SK-N-SH treated with all-trans-retinoic acid at 6 μM for 48 hours (cell line): ENCODE measurements around the gene ANO3.

Experiments
- ARNTL ChIP-seq: fragments of 450-650 bp; formaldehyde crosslinking; IDR thresholded peaks from 2 replicates; pipeline ENCODE4 v1.5.0; 2020; ENCODE audit warnings: low read depth, mild to moderate bottlenecking, moderate library complexity, borderline replicate concordance
- CSDC2 ChIP-seq: fragments of 250-450 bp; sonication (Bioruptor Pico); IDR thresholded peaks from 2 replicates; pipeline ENCODE4 v1.5.0; 2020; ENCODE audit warnings: mild to moderate bottlenecking, moderate library complexity
- ESRRG ChIP-seq: fragments of 250-450 bp; sonication (Bioruptor Pico); IDR thresholded peaks from 2 replicates; pipeline ENCODE4 v1.6.1; 2021; ENCODE audit warnings: mild to moderate bottlenecking
- GLIS3 ChIP-seq: fragments of 250-450 bp; sonication (Bioruptor Pico); IDR thresholded peaks from 2 replicates; pipeline ENCODE4 v1.5.0; 2020; ENCODE audit warnings: mild to moderate bottlenecking, moderate library complexity
- OSR1 ChIP-seq: fragments of 250-450 bp; sonication (Bioruptor Pico); IDR thresholded peaks from 2 replicates; pipeline ENCODE4 v1.8.0; 2022; ENCODE audit warnings: moderate library complexity, mild to moderate bottlenecking, inconsistent platforms
- PATZ1 ChIP-seq: fragments of 250-450 bp; sonication (Bioruptor Pico); IDR thresholded peaks from 2 replicates; pipeline ENCODE4 v1.8.0; 2020; ENCODE audit warnings: mild to moderate bottlenecking, moderate library complexity, borderline replicate concordance
- PPARA ChIP-seq: fragments of 250-450 bp; sonication (Bioruptor Pico); IDR thresholded peaks from 2 replicates; pipeline ENCODE4 v1.5.0; 2020; ENCODE audit warnings: mild to moderate bottlenecking, borderline replicate concordance
- RARB ChIP-seq: fragments of 250-450 bp; sonication (Bioruptor Pico); IDR thresholded peaks from 2 replicates; pipeline ENCODE4 v1.8.0; 2021; ENCODE audit warnings: mild to moderate bottlenecking, moderate library complexity
- ZFP30 ChIP-seq: fragments of 450-650 bp; formaldehyde crosslinking; IDR thresholded peaks from 2 replicates; pipeline ENCODE4 v1.5.0; 2022; ENCODE audit warnings: mild to moderate bottlenecking, moderate library complexity
- ZNF8 ChIP-seq: fragments of 450-650 bp; formaldehyde crosslinking; IDR thresholded peaks from 2 replicates; pipeline ENCODE4 v1.5.0; 2020; ENCODE audit warnings: mild to moderate bottlenecking, moderate library complexity
- TF ChIP-seq, protein P1 (sequence below): fragments of 250-450 bp; sonication (Bioruptor Pico); IDR thresholded peaks from 2 replicates; pipeline ENCODE4 v1.5.0; 2020; ENCODE audit warnings: mild to moderate bottlenecking, moderate library complexity

- TF ChIP-seq CSDC2 (CRISPR knock-in tag) (no peak), PATZ1 (CRISPR knock-in tag) (no peak), ZNF8 (CRISPR knock-in tag) (no peak), GLIS3 (CRISPR knock-in tag) (no peak), OSR1 (CRISPR knock-in tag) (no peak), PPARA (CRISPR knock-in tag) (no peak), ZFP30 (no peak), ARNTL (no peak), ESRRG (CRISPR knock-in tag) (no peak), RARB (CRISPR knock-in tag) (no peak)
- TF ChIP-seq, protein P1, sequence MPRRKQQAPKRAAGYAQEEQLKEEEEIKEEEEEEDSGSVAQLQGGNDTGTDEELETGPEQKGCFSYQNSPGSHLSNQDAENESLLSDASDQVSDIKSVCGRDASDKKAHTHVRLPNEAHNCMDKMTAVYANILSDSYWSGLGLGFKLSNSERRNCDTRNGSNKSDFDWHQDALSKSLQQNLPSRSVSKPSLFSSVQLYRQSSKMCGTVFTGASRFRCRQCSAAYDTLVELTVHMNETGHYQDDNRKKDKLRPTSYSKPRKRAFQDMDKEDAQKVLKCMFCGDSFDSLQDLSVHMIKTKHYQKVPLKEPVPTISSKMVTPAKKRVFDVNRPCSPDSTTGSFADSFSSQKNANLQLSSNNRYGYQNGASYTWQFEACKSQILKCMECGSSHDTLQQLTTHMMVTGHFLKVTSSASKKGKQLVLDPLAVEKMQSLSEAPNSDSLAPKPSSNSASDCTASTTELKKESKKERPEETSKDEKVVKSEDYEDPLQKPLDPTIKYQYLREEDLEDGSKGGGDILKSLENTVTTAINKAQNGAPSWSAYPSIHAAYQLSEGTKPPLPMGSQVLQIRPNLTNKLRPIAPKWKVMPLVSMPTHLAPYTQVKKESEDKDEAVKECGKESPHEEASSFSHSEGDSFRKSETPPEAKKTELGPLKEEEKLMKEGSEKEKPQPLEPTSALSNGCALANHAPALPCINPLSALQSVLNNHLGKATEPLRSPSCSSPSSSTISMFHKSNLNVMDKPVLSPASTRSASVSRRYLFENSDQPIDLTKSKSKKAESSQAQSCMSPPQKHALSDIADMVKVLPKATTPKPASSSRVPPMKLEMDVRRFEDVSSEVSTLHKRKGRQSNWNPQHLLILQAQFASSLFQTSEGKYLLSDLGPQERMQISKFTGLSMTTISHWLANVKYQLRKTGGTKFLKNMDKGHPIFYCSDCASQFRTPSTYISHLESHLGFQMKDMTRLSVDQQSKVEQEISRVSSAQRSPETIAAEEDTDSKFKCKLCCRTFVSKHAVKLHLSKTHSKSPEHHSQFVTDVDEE (CRISPR knock-in tag) = no peak
Measured at GRCh38 chr11:26621132-26621531, 289.2 kb downstream of the ANO3 start.
